HG03342 (cell line): ENCODE data around the gene SLC44A3.
"Not testable (repeated sequence)": the region's sequence is repeated elsewhere in the genome, so short reads cannot be mapped to it uniquely, and the experiment has no call there.

ENCODE experiments used
- ATAC-seq: cut with Tn5 transposase; IDR thresholded peaks from one replicate; pipeline ENCODE4 v1.9.1; 2021; ENCODE audit warnings: mild to moderate bottlenecking, moderate library complexity; ENCODE audit not compliant: unreplicated experiment

Gene SLC44A3

GRCh38 chr1:94832931-94833585 lies 12.9 kb downstream of the SLC44A3 start:
- no peak for ATAC-seq

- ATAC-seq, result no peak
Observed at GRCh38 chr1:94836891-94837290, 16.7 kb downstream of the SLC44A3 start.

GRCh38 chr1:94840381-94840780 lies 20.2 kb downstream of the SLC44A3 start:
- not testable (repeated sequence) for ATAC-seq

- ATAC-seq, result no peak
Observed at GRCh38 chr1:94840808-94841207, 20.7 kb downstream of the SLC44A3 start.

GRCh38 chr1:94843430-94843829 lies 23.3 kb downstream of the SLC44A3 start:
- no peak for ATAC-seq

GRCh38 chr1:94843846-94844245 lies 23.7 kb downstream of the SLC44A3 start:
- ATAC-seq, result no peak

- ATAC-seq, result no peak
Observed at GRCh38 chr1:94846308-94846707, 26.2 kb downstream of the SLC44A3 start.

GRCh38 chr1:94851571-94851970 lies 31.4 kb downstream of the SLC44A3 start:
- no peak for ATAC-seq

- no peak for ATAC-seq
Observed at GRCh38 chr1:94852788-94853187, 32.6 kb downstream of the SLC44A3 start.

- peak; percentile 98 for ATAC-seq
Observed at GRCh38 chr1:94854458-94855306, 34.5 kb downstream of the SLC44A3 start.

GRCh38 chr1:94855307-94855700 lies 35.1 kb downstream of the SLC44A3 start:
- ATAC-seq, result no peak

GRCh38 chr1:94856004-94856403 lies 35.8 kb downstream of the SLC44A3 start:
- no peak for ATAC-seq

GRCh38 chr1:94856868-94857267 lies 36.7 kb downstream of the SLC44A3 start:
- ATAC-seq, result no peak

GRCh38 chr1:94858276-94858675 lies 38.1 kb downstream of the SLC44A3 start:
- ATAC-seq, result no peak

GRCh38 chr1:94859174-94859573 lies 39.0 kb downstream of the SLC44A3 start:
- ATAC-seq, result no peak

- no peak for ATAC-seq
Observed at GRCh38 chr1:94862718-94863117, 42.6 kb downstream of the SLC44A3 start.

- ATAC-seq, result no peak
Observed at GRCh38 chr1:94863297-94863911, 43.2 kb downstream of the SLC44A3 start.

- no peak for ATAC-seq
Observed at GRCh38 chr1:94863919-94864318, 43.8 kb downstream of the SLC44A3 start.

- ATAC-seq, result no peak
Observed at GRCh38 chr1:94864821-94865220, 44.7 kb downstream of the SLC44A3 start.

- ATAC-seq, result no peak
Observed at GRCh38 chr1:94865360-94865759, 45.2 kb downstream of the SLC44A3 start.

GRCh38 chr1:94866164-94866807 lies 46.1 kb downstream of the SLC44A3 start:
- ATAC-seq, result no peak
